Lower leg skin (tissue), 4 donors: ENCODE data around the gene UBE2G2. TPM values are rescaled to one million over a fixed set of nuclear protein-coding genes. Genes with fewer than 3 reads are reported as not detected.

ENCODE experiments used
- DNase-seq, 2 donors: peaks; one replicate each; pipeline ENCODE4 v3.0.0-alpha.2; 2019; ENCODE audit warnings: low spot score in 2 of 2
- H3K4me3 ChIP-seq: fragments of 200-600 bp; sonication (generic); 2 replicates; pipeline ENCODE4 v1.5.1; 2017; ENCODE audit warnings: mild to moderate bottlenecking, low read depth; ENCODE audit not compliant: poor library complexity, severe bottlenecking
- POLR2A ChIP-seq, 2 donors: fragments of 450-650 bp; IDR thresholded peaks; one replicate each; pipeline ENCODE4 v1.6.1; 2016 to 2017; ENCODE audit warnings: antibody characterized with exemption in 2 of 2, mild to moderate bottlenecking in 1 of 2, moderate library complexity in 1 of 2
- WGBS, 2 donors: methylation state at CpG; one replicate each; pipeline ENCODE4 v1.1.5; 2018; 5-methylcytosine and 5-hydroxymethylcytosine counted together
- intact Hi-C: fragments of 100-400 bp; cut with DNase I; formaldehyde crosslinking; loops from one replicate; pipeline ENCODE4 v1.15.0; 2023; ENCODE audit warnings: low total_unique reads
- total RNA-seq, 4 donors: library from RNA; depleted of rRNA; stranded (reverse); fragments of >200 nt; gene quantifications; one replicate each; pipeline ENCODE4 v1.1.0, GENCODE V29; 2016
- TF ChIP-seq, protein P1 (sequence below), 3 donors: fragments of 450-650 bp; IDR thresholded peaks; one replicate each; pipeline ENCODE4 v1.5.1; 2016; ENCODE audit warnings: antibody characterized with exemption in 3 of 3, mild to moderate bottlenecking in 3 of 3, moderate library complexity in 2 of 3

UBE2G2 gene
- total RNA-seq, 4 donors from 2014 or later, result 37.2 to 61.8 (median 49.8) TPM

GRCh38 chr21:44760376-44760775, 41.2 kb downstream of the UBE2G2 start:
- intact Hi-C loops, result no loop called here
- TF ChIP-seq POLR2A (IDR thresholded peaks at IDR 0.05), result no peak
- TF ChIP-seq, protein P1, sequence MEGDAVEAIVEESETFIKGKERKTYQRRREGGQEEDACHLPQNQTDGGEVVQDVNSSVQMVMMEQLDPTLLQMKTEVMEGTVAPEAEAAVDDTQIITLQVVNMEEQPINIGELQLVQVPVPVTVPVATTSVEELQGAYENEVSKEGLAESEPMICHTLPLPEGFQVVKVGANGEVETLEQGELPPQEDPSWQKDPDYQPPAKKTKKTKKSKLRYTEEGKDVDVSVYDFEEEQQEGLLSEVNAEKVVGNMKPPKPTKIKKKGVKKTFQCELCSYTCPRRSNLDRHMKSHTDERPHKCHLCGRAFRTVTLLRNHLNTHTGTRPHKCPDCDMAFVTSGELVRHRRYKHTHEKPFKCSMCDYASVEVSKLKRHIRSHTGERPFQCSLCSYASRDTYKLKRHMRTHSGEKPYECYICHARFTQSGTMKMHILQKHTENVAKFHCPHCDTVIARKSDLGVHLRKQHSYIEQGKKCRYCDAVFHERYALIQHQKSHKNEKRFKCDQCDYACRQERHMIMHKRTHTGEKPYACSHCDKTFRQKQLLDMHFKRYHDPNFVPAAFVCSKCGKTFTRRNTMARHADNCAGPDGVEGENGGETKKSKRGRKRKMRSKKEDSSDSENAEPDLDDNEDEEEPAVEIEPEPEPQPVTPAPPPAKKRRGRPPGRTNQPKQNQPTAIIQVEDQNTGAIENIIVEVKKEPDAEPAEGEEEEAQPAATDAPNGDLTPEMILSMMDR (IDR thresholded peaks at IDR 0.05), result no peak
- H3K4me3 ChIP-seq, result no peak overlapping the region
- 84 to 90% methylated on average over 9 of the region's 9 CpGs for WGBS, 2 donors
- DNase-seq, result peak in 1 of 2 donors; percentile 56

DNA sequence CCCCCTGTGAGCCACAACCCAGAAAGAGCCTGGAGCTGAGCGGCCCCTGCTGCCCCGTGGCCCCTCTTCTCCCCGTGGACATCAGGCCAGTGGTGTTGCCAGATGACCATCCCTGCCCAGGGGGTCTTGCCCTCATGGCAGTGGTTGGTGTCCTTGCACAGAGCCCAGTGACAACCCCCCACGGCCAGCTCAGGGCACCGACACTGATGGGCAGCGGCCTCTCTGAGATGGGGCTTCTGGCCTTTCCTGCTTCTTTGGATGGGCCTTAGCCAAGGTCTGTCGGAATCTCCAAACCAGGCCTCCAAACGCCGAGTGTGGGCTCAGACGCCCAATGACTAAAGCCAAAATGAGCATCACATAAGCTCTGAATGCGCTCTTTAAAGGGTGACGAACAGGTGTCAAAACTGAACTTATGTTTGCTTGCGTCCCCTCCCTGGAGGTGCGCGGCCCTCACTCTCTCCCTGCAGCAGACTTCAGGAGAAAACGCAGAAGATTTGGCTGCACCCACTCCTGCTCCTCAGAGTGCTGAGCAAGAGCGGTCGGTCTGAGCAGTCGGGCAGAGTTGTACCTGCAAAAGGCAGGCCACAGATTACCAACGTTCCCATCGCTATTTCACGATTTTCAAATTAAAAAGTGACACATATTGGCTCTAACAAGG, 41.9 kb downstream of the UBE2G2 start:
- intact Hi-C loops, result no loop called here
- H3K4me3 ChIP-seq, result no peak overlapping the region
- peak in 1 of 2 donors; percentile 74 for DNase-seq
- WGBS, 2 donors, result 84 to 94% methylated on average over 16 to 19 of the region's 22 CpGs
- no peak for TF ChIP-seq POLR2A (IDR thresholded peaks at IDR 0.05)
- TF ChIP-seq, protein P1 (IDR thresholded peaks at IDR 0.05), result no peak

- no peak for TF ChIP-seq POLR2A (IDR thresholded peaks at IDR 0.05)
- TF ChIP-seq, protein P1 (IDR thresholded peaks at IDR 0.05), result no peak
- 69 to 71% methylated on average over 17 of the region's 26 CpGs for WGBS, 2 donors
- peak in 1 of 2 donors; percentile 79 for DNase-seq
- intact Hi-C loops, result no loop called here
- H3K4me3 ChIP-seq, result no peak overlapping the region
These were observed 42.6 kb downstream of the UBE2G2 start for GRCh38 chr21:44758781-44759627.

GRCh38 chr21:44758141-44758561, 43.5 kb downstream of the UBE2G2 start:
- 84% methylated on average over 4 of the region's 8 CpGs; no CpG with 5 or more reads in 1 of the 2 donors for WGBS, 2 donors
- no peak overlapping the region for H3K4me3 ChIP-seq

GRCh38 chr21:44757731-44758130, 43.9 kb downstream of the UBE2G2 start:
- no peak for TF ChIP-seq POLR2A (IDR thresholded peaks at IDR 0.05)
- intact Hi-C loops, result no loop called here
- no peak for DNase-seq
- 87 to 88% methylated on average over 6 of the region's 6 CpGs for WGBS, 2 donors
- H3K4me3 ChIP-seq, result no peak overlapping the region

More at GRCh38 chr21:44758141-44758561, 43.5 kb downstream of the UBE2G2 start:
- TF ChIP-seq, protein P1 (IDR thresholded peaks at IDR 0.05), result no peak
- no peak for TF ChIP-seq POLR2A (IDR thresholded peaks at IDR 0.05)
- peak in 1 of 2 donors; percentile 79 for DNase-seq
- intact Hi-C loops, result no loop called here
